Suprapubic skin (tissue), 4 donors: ENCODE data around the gene NBAS.

Experiments
- POLR2A ChIP-seq, 2 donors: fragments of 450-650 bp; IDR thresholded peaks; one replicate each; pipeline ENCODE4 v1.6.1; 2017; ENCODE audit warnings: antibody characterized with exemption in 2 of 2, mild to moderate bottlenecking in 2 of 2, moderate library complexity in 2 of 2
- POLR2AphosphoS5 ChIP-seq, 3 donors: sonication (generic); formaldehyde crosslinking; IDR thresholded peaks; one replicate each; pipeline ENCODE4 v1.6.1; 2017; ENCODE audit warnings: antibody characterized with exemption in 3 of 3

DNA sequence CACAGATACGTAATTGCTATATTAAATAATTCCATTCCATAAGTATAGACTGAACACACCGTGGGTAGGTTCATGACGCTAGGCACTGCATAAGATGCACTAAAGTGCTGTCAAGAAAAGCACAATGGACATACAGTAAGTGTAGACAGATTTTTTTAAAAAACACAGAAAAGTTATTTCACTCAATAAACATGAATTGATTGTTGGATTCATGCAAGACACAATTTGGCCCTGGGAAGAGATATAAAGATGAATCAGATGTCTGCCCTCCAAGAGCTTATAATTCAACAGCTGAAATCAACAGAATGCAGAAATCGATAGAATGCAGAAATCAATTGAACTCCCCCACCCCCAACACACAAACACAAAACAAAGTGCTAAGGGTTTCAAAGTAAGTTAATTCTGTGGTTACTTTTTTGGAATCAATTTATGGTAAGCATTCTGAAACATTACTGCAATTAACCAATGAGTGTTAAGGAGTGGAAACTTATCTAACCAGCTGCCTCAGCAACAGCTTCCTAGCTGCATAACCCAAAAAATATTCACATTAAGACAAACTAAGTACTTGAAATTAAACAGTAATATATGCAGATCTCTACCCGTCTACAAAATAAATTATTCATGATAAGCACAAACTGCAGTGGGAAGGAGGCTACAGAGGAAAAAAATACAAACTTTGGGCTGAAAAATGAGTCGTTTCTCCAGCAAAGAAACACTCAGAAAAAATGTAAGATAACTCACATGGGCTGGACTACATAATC is 1.6 kb downstream of the NBAS start:
- TF ChIP-seq POLR2AphosphoS5 (IDR thresholded peaks at IDR 0.05): no peak
- TF ChIP-seq POLR2A (IDR thresholded peaks at IDR 0.05): no peak
